Transverse colon (tissue), 4 donors: ENCODE measurements around the gene LATS2.

Source experiments
- EP300 ChIP-seq: sonication (generic); formaldehyde crosslinking; IDR thresholded peaks from one replicate; pipeline ENCODE4 v1.6.1; 2017; ENCODE audit warnings: antibody characterized with exemption, low read depth
- POLR2A ChIP-seq: fragments of 450-650 bp; IDR thresholded peaks from one replicate; pipeline ENCODE4 v1.6.1; 2016; ENCODE audit warnings: antibody characterized with exemption, mild to moderate bottlenecking, moderate library complexity
- POLR2AphosphoS5 ChIP-seq, 3 donors: sonication (generic); formaldehyde crosslinking; IDR thresholded peaks; one replicate each; pipeline ENCODE4 v1.6.1; 2016; ENCODE audit warnings: antibody characterized with exemption in 3 of 3
- TF ChIP-seq, protein P1 (sequence below), 5 experiments: fragments of 200-600 bp in 3 of 5; fragments of 450-650 bp in 2 of 5; sonication (generic) in 3 of 5; IDR thresholded peaks; 1 replicate in 2 of 5; 2 replicates in 3 of 5; pipeline ENCODE4 v1.5.1; 2016 to 2017; ENCODE audit warnings: antibody characterized with exemption in 5 of 5, inconsistent platforms in 3 of 5, mild to moderate bottlenecking in 2 of 5, moderate library complexity in 1 of 5

- no peak for TF ChIP-seq POLR2AphosphoS5 (IDR thresholded peaks at IDR 0.05)
- no peak for TF ChIP-seq POLR2A
- TF ChIP-seq, protein P1, sequence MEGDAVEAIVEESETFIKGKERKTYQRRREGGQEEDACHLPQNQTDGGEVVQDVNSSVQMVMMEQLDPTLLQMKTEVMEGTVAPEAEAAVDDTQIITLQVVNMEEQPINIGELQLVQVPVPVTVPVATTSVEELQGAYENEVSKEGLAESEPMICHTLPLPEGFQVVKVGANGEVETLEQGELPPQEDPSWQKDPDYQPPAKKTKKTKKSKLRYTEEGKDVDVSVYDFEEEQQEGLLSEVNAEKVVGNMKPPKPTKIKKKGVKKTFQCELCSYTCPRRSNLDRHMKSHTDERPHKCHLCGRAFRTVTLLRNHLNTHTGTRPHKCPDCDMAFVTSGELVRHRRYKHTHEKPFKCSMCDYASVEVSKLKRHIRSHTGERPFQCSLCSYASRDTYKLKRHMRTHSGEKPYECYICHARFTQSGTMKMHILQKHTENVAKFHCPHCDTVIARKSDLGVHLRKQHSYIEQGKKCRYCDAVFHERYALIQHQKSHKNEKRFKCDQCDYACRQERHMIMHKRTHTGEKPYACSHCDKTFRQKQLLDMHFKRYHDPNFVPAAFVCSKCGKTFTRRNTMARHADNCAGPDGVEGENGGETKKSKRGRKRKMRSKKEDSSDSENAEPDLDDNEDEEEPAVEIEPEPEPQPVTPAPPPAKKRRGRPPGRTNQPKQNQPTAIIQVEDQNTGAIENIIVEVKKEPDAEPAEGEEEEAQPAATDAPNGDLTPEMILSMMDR (IDR thresholded peaks at IDR 0.05), result no peak
- TF ChIP-seq EP300, result no peak
These were observed 6.5 kb upstream of the LATS2 start for GRCh38 chr13:21067848-21068247.
